Measurements from ENCODE around the gene C1orf52.
A peak's percentile ranks its signal among the peaks of the same experiment; 100 is the strongest.

Gene C1orf52

GRCh38 chr1:85274969-85275453, 15.5 kb upstream of the C1orf52 start:
- peak overlapping the region; percentile 94 to 96 for H3K4me3 ChIP-seq (replicated peaks in 1 of 2; ENCODE audit: low read depth in 2 of 2, low read length in 2 of 2)
- peak; percentile 70 to 79 for DNase-seq (ENCODE audit: low read depth in 2 of 2)
- no peak for TF ChIP-seq CTCF (IDR thresholded peaks at IDR 0.05; ENCODE audit: low read depth, low read length)

GRCh38 chr1:85273397-85273796, 13.9 kb upstream of the C1orf52 start:
- no peak for TF ChIP-seq CTCF (IDR thresholded peaks at IDR 0.05; ENCODE audit: low read depth, low read length)
- no peak for DNase-seq (ENCODE audit: low read depth in 2 of 2)
- no peak overlapping the region for H3K4me3 ChIP-seq (replicated peaks in 1 of 2; ENCODE audit: low read depth in 2 of 2, low read length in 2 of 2)

GRCh38 chr1:85268801-85269585, 9.5 kb upstream of the C1orf52 start:
- no peak for TF ChIP-seq CTCF (IDR thresholded peaks at IDR 0.05; ENCODE audit: low read depth, low read length)
- no peak for DNase-seq (ENCODE audit: low read depth in 2 of 2)
- H3K4me3 ChIP-seq (replicated peaks in 1 of 2; ENCODE audit: low read depth in 2 of 2, low read length in 2 of 2), result no peak overlapping the region

GRCh38 chr1:85267313-85267712, 7.9 kb upstream of the C1orf52 start:
- no peak for TF ChIP-seq CTCF (IDR thresholded peaks at IDR 0.05; ENCODE audit: low read depth, low read length)
- no peak overlapping the region for H3K4me3 ChIP-seq (replicated peaks in 1 of 2; ENCODE audit: low read depth in 2 of 2, low read length in 2 of 2)
- no peak for DNase-seq (ENCODE audit: low read depth in 2 of 2)

GRCh38 chr1:85264150-85264549, 4.7 kb upstream of the C1orf52 start:
- no peak overlapping the region for H3K4me3 ChIP-seq (replicated peaks in 1 of 2; ENCODE audit: low read depth in 2 of 2, low read length in 2 of 2)
- TF ChIP-seq CTCF (IDR thresholded peaks at IDR 0.05; ENCODE audit: low read depth, low read length), result no peak
- peak in 1 of 2 donors; percentile 28 for DNase-seq (ENCODE audit: low read depth in 2 of 2)

- H3K4me3 ChIP-seq (replicated peaks in 1 of 2; ENCODE audit: low read depth in 2 of 2, low read length in 2 of 2), result no peak overlapping the region
- no peak for DNase-seq (ENCODE audit: low read depth in 2 of 2)
- TF ChIP-seq CTCF (IDR thresholded peaks at IDR 0.05; ENCODE audit: low read depth, low read length), result no peak
Observed at GRCh38 chr1:85262985-85263384, 3.5 kb upstream of the C1orf52 start.
